ENCODE measurements around the gene ANGPT4.
"Not testable (repeated sequence)": the region's sequence is repeated elsewhere in the genome, so short reads cannot be mapped to it uniquely, and the experiment has no call there.

ANGPT4 gene

GRCh38 chr20:844473-845225, 71.5 kb downstream of the ANGPT4 start:
- DNase-seq (ENCODE audit: low read depth): peak; percentile 81

- no peak for DNase-seq (ENCODE audit: low read depth)
Measured at GRCh38 chr20:843912-844311, 72.2 kb downstream of the ANGPT4 start.

DNA sequence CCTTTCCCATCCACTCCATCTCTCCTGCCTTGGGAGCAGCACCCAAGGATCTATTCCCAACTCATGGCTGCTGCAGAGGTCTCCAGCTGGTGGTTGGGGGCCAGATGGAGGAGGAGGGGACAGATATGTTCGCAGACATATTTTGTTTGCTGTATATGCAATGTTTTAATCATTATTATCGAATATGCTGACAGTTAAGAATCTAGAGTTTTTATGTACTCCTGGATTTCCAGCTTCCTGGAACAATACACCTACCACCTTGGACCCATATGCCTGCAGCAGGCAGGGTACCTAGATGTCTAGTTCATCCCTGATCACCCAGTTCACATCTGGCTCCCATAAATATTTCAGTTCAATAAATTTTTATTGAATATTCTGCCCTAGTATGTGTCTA, 73.6 kb downstream of the ANGPT4 start:
- DNase-seq (ENCODE audit: low read depth): no peak

- DNase-seq (ENCODE audit: low read depth): no peak
Measured at GRCh38 chr20:841568-842546, 74.3 kb downstream of the ANGPT4 start.

- no peak for DNase-seq (ENCODE audit: low read depth)
Measured at GRCh38 chr20:840858-841567, 75.1 kb downstream of the ANGPT4 start.

- no peak for DNase-seq (ENCODE audit: low read depth)
Measured at GRCh38 chr20:840503-840857, 75.7 kb downstream of the ANGPT4 start.

GRCh38 chr20:839626-840025, 76.5 kb downstream of the ANGPT4 start:
- DNase-seq (ENCODE audit: low read depth): no peak

DNA sequence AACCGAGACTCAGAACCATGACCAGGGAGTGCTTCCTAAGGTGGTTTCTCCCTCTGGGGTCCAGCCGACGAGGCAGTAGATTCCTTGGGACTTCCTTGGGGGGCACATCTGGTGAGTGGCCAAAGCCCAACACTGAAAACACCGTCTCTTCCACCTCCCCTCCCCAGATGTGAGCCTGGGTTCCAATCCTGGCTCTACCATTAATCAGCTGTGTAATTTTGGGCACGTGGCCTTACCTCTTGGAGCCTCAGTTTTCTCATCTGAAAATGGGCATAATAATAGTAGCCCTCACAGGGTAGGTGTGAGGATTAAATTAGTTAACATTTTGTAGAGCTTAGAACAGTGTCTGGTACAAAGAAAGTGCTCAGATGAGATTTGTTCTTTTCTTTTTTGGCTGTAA, 77.1 kb downstream of the ANGPT4 start:
- no peak for DNase-seq (ENCODE audit: low read depth)

DNA sequence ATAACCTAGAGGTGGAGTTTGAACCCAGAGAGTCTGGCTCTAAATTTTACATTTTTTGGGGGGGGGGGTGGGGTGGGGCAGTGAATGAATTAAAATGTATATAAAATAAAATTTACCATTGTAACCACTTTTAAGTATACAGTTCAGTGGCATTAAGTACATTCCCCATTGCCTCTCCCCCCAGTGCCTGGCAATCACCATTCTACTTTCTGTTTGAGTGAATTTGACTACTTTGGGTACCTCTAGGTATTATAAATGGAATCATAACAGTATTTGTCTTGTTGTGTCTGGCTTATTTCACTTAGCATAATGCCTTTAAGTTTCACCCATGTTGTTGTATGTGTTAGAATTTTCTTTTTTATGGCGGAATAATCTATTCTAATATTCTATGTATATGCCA, 79.9 kb downstream of the ANGPT4 start:
- no peak for DNase-seq (ENCODE audit: low read depth)

DNA sequence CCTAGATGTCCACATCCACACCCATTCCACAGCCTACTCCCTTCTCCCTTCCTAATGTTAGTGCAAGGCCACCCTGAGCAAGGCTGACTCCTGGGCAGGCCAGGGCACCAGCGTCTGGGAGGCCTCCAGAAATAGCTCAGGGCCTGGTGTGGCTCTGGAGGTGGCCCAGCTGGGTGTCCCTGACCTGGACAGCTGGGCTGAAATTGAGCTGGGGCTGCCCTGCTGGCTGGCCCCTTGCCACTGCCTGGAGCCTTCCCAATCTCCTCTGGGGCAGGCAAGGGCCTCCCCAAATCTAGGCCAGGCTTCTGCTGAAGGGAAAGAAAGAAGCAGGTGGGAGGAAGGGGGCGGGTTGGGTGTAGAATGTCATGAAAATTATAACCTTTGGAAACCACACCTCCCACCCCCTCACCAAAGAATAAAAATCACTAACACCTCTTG, 80.5 kb downstream of the ANGPT4 start:
- peak; percentile 34 for DNase-seq (ENCODE audit: low read depth)

GRCh38 chr20:834151-834746, 81.9 kb downstream of the ANGPT4 start:
- no peak for DNase-seq (ENCODE audit: low read depth)

DNA sequence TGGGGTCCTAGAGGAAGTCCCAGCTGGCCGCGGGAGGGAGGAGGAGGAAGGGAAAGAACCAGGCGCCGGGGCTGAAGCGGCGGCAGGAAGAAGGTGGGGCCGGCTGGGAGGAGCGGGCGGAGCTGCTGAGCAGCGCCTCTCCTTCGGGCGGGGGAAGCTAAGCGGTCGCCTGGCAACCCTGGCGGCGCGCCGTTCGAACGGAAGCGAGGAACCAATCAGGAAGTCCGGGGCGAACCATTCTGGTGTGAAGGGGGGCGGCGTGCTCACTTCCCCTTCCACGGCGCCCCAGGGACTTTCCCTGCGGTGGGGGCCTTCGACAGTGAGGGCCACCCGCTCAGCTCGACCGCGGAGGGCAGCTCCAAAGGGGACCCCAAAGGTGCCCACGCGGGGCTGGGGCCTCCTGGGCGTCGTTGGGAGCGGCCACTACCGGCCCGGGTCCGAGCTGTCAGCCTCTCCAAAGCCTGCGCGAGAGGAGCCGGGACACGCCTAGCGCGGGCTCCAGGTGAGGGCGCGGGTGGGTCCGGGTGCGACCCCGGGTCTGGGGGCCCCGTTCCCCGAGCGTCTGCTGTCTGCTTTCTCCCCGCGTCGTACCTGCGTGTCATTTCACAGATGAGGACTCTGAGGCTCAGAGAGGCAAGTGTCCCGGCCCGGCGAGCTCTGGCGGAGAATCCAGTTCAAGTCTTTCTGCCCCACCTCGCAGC, 82.5 kb downstream of the ANGPT4 start, which contains the start of gene FAM110A:
FAM110A (plus strand) TSS at position 266 of the 701 bp plus-strand sequence. CDS start 11,090 bp downstream, outside the sequence.
- peak; percentile 94 for DNase-seq (ENCODE audit: low read depth)

- no peak for DNase-seq (ENCODE audit: low read depth)
Measured at GRCh38 chr20:833121-833449, 83.0 kb downstream of the ANGPT4 start.

GRCh38 chr20:831956-832355, 84.2 kb downstream of the ANGPT4 start:
- DNase-seq (ENCODE audit: low read depth): no peak

DNA sequence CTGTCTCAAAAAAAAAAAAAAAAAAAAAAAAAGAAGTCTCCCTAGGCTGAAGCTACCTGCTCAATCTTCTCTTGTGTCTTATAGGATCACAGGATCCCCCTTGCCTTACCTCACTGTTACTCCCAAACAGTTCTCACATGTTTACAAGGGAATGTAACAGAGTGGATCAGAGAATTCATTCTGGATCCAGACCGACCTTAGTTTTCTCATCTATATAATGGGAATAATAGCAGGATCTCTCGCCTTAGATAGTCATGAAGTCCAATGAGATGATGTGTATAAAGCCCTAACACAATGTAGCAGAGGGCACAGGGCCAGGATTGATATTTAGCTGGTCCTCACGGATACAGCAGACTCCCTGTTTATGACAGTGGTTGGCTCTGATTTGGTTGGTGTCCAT, 84.9 kb downstream of the ANGPT4 start:
- no peak for DNase-seq (ENCODE audit: low read depth)

GRCh38 chr20:830011-830521, 86.1 kb downstream of the ANGPT4 start:
- DNase-seq (ENCODE audit: low read depth): no peak

DNA sequence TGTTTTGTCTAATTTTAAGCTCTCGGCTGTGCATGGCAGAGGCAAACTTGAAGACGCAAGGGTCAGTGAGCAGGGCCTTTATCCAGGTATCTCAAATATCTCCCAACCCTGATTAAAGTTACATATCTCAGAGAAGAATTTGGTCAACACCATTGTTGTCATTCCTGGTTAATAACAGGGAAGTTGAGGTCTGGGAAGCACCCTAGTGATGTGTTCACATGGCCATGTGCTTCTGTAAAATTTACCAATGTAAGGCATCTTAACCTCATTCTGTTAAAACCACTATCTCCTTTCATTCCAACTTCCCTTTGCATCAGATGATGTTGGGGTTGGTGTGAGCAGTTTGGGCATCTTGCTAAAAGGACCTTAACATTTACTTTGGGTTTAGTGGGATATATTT, 86.6 kb downstream of the ANGPT4 start:
- no peak for DNase-seq (ENCODE audit: low read depth)

- DNase-seq (ENCODE audit: low read depth): no peak
Measured at GRCh38 chr20:828987-829386, 87.1 kb downstream of the ANGPT4 start.

DNA sequence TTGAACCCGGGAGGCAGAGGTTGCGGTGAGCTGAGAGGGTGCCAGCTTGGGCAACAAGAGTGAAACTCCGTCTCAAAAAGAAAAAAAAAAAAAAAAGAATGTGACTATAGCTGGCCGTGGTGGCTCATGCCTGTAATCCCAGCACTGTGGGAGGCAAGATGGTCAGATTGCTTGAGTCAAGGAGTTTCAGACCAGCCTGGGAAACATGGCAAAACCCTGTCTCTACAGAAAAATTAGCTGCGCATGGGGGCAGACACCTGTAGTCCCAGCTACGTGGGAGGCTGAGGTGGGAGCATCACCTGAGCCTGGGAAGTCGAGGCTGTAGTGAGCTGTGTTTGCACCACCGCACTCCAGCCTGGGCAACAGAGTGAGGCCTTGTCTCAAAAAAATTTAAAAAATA, 88.2 kb downstream of the ANGPT4 start:
- not testable (repeated sequence) for DNase-seq (ENCODE audit: low read depth)

GRCh38 chr20:826695-827323, 89.3 kb downstream of the ANGPT4 start:
- no peak for DNase-seq (ENCODE audit: low read depth)

Measured in activated T-helper 9 cell treated with anti-CD3 and anti-CD28 coated beads, Interleukin-2, amount 50 U/mL, for 16 hours (primary cell).